Astrocyte (in vitro differentiated cells and primary cell): Measurements from ENCODE around the gene ABCF2.

ENCODE experiments used
- CTCF ChIP-seq: IDR thresholded peaks from 2 replicates; pipeline ENCODE4 v1.5.1; 2011; ENCODE audit warnings: low read depth, mild to moderate bottlenecking, inconsistent platforms, low read length, moderate library complexity; ENCODE audit not compliant: insufficient read depth
- EZH2 ChIP-seq: IDR thresholded peaks from 2 replicates; pipeline ENCODE4 v1.6.1; 2012; ENCODE audit warnings: mild to moderate bottlenecking, low read length, inconsistent platforms; ENCODE audit not compliant: insufficient read depth

- no peak for TF ChIP-seq EZH2
- TF ChIP-seq CTCF: no peak
Observed at GRCh38 chr7:151256410-151257045, 29.5 kb upstream of the ABCF2 start.
